ENCODE measurements around the gene DHDH.

- no peak for TF ChIP-seq YY1 (IDR thresholded peaks at IDR 0.05; ENCODE audit: insufficient read depth, insufficient read length)
- no peak for TF ChIP-seq ZNF274 (IDR thresholded peaks at IDR 0.05; ENCODE audit: low read depth, low read length)
These were observed 52.7 kb downstream of the DHDH start for GRCh38 chr19:48986211-48986610.
